Prostate gland (tissue), 2 donors: ENCODE results near the gene OTUB2. TPM values are rescaled to one million over a fixed set of nuclear protein-coding genes. Genes with fewer than 3 reads are reported as not detected.

Experiments used
- DNase-seq: peaks from one replicate; pipeline ENCODE4 v3.0.0-alpha.2; 2019; ENCODE audit warnings: low spot score
- H3K27ac ChIP-seq, 2 donors: fragments of 200-600 bp; sonication (generic); 2 replicates each; pipeline ENCODE4 v1.5.1; 2017 to 2019
- H3K27me3 ChIP-seq: fragments of 200-600 bp; sonication (generic); replicated peaks from 2 replicates; pipeline ENCODE4 v1.5.1; 2019; ENCODE audit not compliant: insufficient read depth
- H3K36me3 ChIP-seq, 2 donors: fragments of 200-600 bp; sonication (generic); 1 replicate in 1 of 2; 2 replicates in 1 of 2; pipeline versions ENCODE4 v1.5.1 to v1.8.1; 2017 to 2019
- H3K4me1 ChIP-seq: fragments of 200-600 bp; sonication (generic); replicated peaks from 2 replicates; pipeline ENCODE4 v1.5.1; 2019
- H3K4me3 ChIP-seq, 2 donors: fragments of 200-600 bp; sonication (generic); 2 replicates each; pipeline ENCODE4 v1.5.1; 2017 to 2019
- H3K9me3 ChIP-seq: fragments of 200-600 bp; sonication (generic); 2 replicates; pipeline ENCODE4 v1.5.1; 2017
- POLR2A ChIP-seq: fragments of 450-650 bp; IDR thresholded peaks from one replicate; pipeline ENCODE4 v1.6.1; 2016; ENCODE audit warnings: antibody characterized with exemption, mild to moderate bottlenecking
- POLR2AphosphoS5 ChIP-seq: sonication (generic); formaldehyde crosslinking; IDR thresholded peaks from one replicate; pipeline ENCODE4 v1.6.1; 2017; ENCODE audit warnings: antibody characterized with exemption
- WGBS: methylation state at CpG from one replicate; pipeline ENCODE4 v1.1.5; 2018; 5-methylcytosine and 5-hydroxymethylcytosine counted together
- intact Hi-C: fragments of 100-400 bp; cut with DNase I; formaldehyde crosslinking; loops from one replicate; pipeline ENCODE4 v1.14.2; 2022
- total RNA-seq, 2 donors: library from RNA; depleted of rRNA; stranded (reverse); fragments of >200 nt; gene quantifications; one replicate each; pipeline ENCODE4 v1.1.0, GENCODE V29; 2016
- TF ChIP-seq, protein P1 (sequence below), 4 experiments: fragments of 200-600 bp in 2 of 4; fragments of 450-650 bp in 2 of 4; sonication (generic) in 2 of 4; IDR thresholded peaks; 1 replicate in 3 of 4; 2 replicates in 1 of 4; pipeline ENCODE4 v1.5.1; 2016 to 2019; ENCODE audit warnings: antibody characterized with exemption in 4 of 4, mild to moderate bottlenecking in 2 of 4, moderate library complexity in 2 of 4

The OTUB2 gene
- total RNA-seq, 2 donors from 2014 or later = 1.5 to 3.0 TPM

- Histone ChIP-seq H3K36me3 (peaks cover 3 to 46% of the 10 kb centered on the region in 2 donors), H3K9me3 (no peaks in the 10 kb centered on the region), H3K4me3 (no peak overlapping the region), H3K4me1 (no peaks in the 10 kb centered on the region), H3K27ac (no peak overlapping the region), H3K27me3 (no peaks in the 10 kb centered on the region)
- intact Hi-C loops = no loop called here
- DNase-seq = no peak
- 78% methylated on average over 6 of the region's 6 CpGs for WGBS
- TF ChIP-seq, protein P1, sequence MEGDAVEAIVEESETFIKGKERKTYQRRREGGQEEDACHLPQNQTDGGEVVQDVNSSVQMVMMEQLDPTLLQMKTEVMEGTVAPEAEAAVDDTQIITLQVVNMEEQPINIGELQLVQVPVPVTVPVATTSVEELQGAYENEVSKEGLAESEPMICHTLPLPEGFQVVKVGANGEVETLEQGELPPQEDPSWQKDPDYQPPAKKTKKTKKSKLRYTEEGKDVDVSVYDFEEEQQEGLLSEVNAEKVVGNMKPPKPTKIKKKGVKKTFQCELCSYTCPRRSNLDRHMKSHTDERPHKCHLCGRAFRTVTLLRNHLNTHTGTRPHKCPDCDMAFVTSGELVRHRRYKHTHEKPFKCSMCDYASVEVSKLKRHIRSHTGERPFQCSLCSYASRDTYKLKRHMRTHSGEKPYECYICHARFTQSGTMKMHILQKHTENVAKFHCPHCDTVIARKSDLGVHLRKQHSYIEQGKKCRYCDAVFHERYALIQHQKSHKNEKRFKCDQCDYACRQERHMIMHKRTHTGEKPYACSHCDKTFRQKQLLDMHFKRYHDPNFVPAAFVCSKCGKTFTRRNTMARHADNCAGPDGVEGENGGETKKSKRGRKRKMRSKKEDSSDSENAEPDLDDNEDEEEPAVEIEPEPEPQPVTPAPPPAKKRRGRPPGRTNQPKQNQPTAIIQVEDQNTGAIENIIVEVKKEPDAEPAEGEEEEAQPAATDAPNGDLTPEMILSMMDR (IDR thresholded peaks at IDR 0.05) = no peak
- no peak for TF ChIP-seq POLR2AphosphoS5
Measured at GRCh38 chr14:94050231-94050880, 24.2 kb downstream of the OTUB2 start.

GRCh38 chr14:94051115-94051514, 25.0 kb downstream of the OTUB2 start:
- no peaks in the 10 kb centered on the region for H3K9me3 ChIP-seq
- WGBS = 43% methylated on average over 9 of the region's 9 CpGs
- peak; percentile 29 for DNase-seq
- intact Hi-C loops = no loop called here
- peak overlapping the region in 1 of 2 donors; percentile 10 for H3K27ac ChIP-seq
- no peaks in the 10 kb centered on the region for H3K4me1 ChIP-seq
- H3K36me3 ChIP-seq = peaks cover 3 to 46% of the 10 kb centered on the region in 2 donors
- no peaks in the 10 kb centered on the region for H3K27me3 ChIP-seq
- TF ChIP-seq, protein P1 (IDR thresholded peaks at IDR 0.05) = peak in 3 of 4 experiments; percentile 44 to 45 (median 45)
- TF ChIP-seq POLR2A = no peak
- TF ChIP-seq POLR2AphosphoS5 = peak; percentile 21
- no peak overlapping the region for H3K4me3 ChIP-seq

GRCh38 chr14:94051779-94052178, 25.6 kb downstream of the OTUB2 start:
- no peak for DNase-seq
- TF ChIP-seq, protein P1 (IDR thresholded peaks at IDR 0.05) = no peak
- no peak for TF ChIP-seq POLR2A
- TF ChIP-seq POLR2AphosphoS5 = no peak
- WGBS = 51% methylated on average over 3 of the region's 3 CpGs
- H3K36me3 ChIP-seq = peaks cover 3 to 40% of the 10 kb centered on the region in 2 donors
- no peak overlapping the region for H3K4me3 ChIP-seq
- no peaks in the 10 kb centered on the region for H3K27me3 ChIP-seq
- no peaks in the 10 kb centered on the region for H3K9me3 ChIP-seq
- no peaks in the 10 kb centered on the region for H3K4me1 ChIP-seq
- intact Hi-C loops = no loop called here
- H3K27ac ChIP-seq = peak overlapping the region in 1 of 2 donors; percentile 10

- TF ChIP-seq POLR2A (no peak), POLR2AphosphoS5 (no peak)
- TF ChIP-seq, protein P1 (IDR thresholded peaks at IDR 0.05) = no peak
- WGBS = 93% methylated on average over 1 of the region's 1 CpG
- DNase-seq = no peak
- no peaks in the 10 kb centered on the region for H3K9me3 ChIP-seq
- H3K27ac ChIP-seq = peak overlapping the region in 1 of 2 donors; percentile 10
- peaks cover 3 to 36% of the 10 kb centered on the region in 2 donors for H3K36me3 ChIP-seq
- H3K4me3 ChIP-seq = no peak overlapping the region
- no peaks in the 10 kb centered on the region for H3K4me1 ChIP-seq
- no peaks in the 10 kb centered on the region for H3K27me3 ChIP-seq
- intact Hi-C loops = no loop called here
Measured at GRCh38 chr14:94052199-94052598, 26.1 kb downstream of the OTUB2 start.

- H3K36me3 ChIP-seq = peaks cover 3 to 32% of the 10 kb centered on the region in 2 donors
Measured at GRCh38 chr14:94052662-94053061, 26.5 kb downstream of the OTUB2 start.

More at GRCh38 chr14:94052662-94053061, 26.5 kb downstream of the OTUB2 start:
- H3K4me1 ChIP-seq = no peaks in the 10 kb centered on the region
- TF ChIP-seq POLR2A = no peak
- TF ChIP-seq, protein P1 (IDR thresholded peaks at IDR 0.05) = no peak
- no peak for TF ChIP-seq POLR2AphosphoS5
- no peak overlapping the region for H3K4me3 ChIP-seq
- H3K27ac ChIP-seq = no peak overlapping the region
- H3K27me3 ChIP-seq = no peaks in the 10 kb centered on the region
- 89% methylated on average over 4 of the region's 4 CpGs for WGBS
- intact Hi-C loops = no loop called here
- no peaks in the 10 kb centered on the region for H3K9me3 ChIP-seq
- DNase-seq = no peak
